Neural progenitor cell (in vitro differentiated cells): ENCODE data around the gene BDH1. TPM values are rescaled to one million over a fixed set of nuclear protein-coding genes. Genes with fewer than 3 reads are reported as not detected.

ENCODE experiments used
- DNase-seq: peaks from one replicate; pipeline ENCODE4 v3.0.0-alpha.2; 2016; ENCODE audit warnings: low spot score
- H2AFZ ChIP-seq: fragments of 200-600 bp; sonication (generic); replicated peaks from 2 replicates; pipeline ENCODE4 v1.6.1; 2016; ENCODE audit warnings: antibody characterized with exemption
- H3F3A ChIP-seq: fragments of 200-600 bp; sonication (generic); 2 replicates; pipeline ENCODE4 v1.6.1; 2016; ENCODE audit warnings: antibody characterized with exemption, low read depth
- H3K27ac ChIP-seq: fragments of 200-600 bp; sonication (generic); 2 replicates; pipeline ENCODE4 v1.5.1; 2016; ENCODE audit warnings: mild to moderate bottlenecking
- H3K27me3 ChIP-seq: fragments of 200-600 bp; sonication (generic); 2 replicates; pipeline ENCODE4 v1.6.1; 2016; ENCODE audit warnings: mild to moderate bottlenecking, moderate library complexity
- H3K36me3 ChIP-seq: fragments of 200-600 bp; sonication (generic); 2 replicates; pipeline ENCODE4 v1.5.1; 2016
- H3K4me1 ChIP-seq: fragments of 200-600 bp; sonication (generic); 2 replicates; pipeline ENCODE4 v1.6.1; 2016; ENCODE audit warnings: mixed run types
- H3K4me2 ChIP-seq: fragments of 200-600 bp; sonication (generic); 2 replicates; pipeline ENCODE4 v1.6.1; 2016
- H3K4me3 ChIP-seq: fragments of 200-600 bp; sonication (generic); 2 replicates; pipeline ENCODE4 v1.5.1; 2016
- H3K79me2 ChIP-seq: fragments of 200-600 bp; sonication (generic); 2 replicates; pipeline ENCODE4 v1.6.1; 2016; ENCODE audit warnings: low read depth
- H3K9ac ChIP-seq: fragments of 200-600 bp; sonication (generic); 2 replicates; pipeline ENCODE4 v1.6.1; 2016
- H3K9me3 ChIP-seq: fragments of 200-600 bp; sonication (generic); 2 replicates; pipeline ENCODE4 v1.5.1; 2016; ENCODE audit warnings: low read depth
- H4K20me1 ChIP-seq: fragments of 200-600 bp; sonication (generic); 2 replicates; pipeline ENCODE4 v1.6.1; 2016; ENCODE audit warnings: low read depth
- H3K27ac Mint-ChIP-seq: 3 replicates; pipeline ENCODE4 v1.8.0; 2021; ENCODE audit warnings: mixed read lengths
- H3K27me3 Mint-ChIP-seq: 2 replicates; pipeline ENCODE4 v1.8.0; 2022; ENCODE audit warnings: low read depth, mild to moderate bottlenecking, inconsistent platforms, moderate library complexity, mixed read lengths; ENCODE audit not compliant: insufficient read depth
- H3K36me3 Mint-ChIP-seq: 3 replicates; pipeline ENCODE4 v1.8.0; 2021; ENCODE audit warnings: mixed read lengths
- H3K4me1 Mint-ChIP-seq: 3 replicates; pipeline ENCODE4 v1.8.0; 2021; ENCODE audit warnings: mixed read lengths
- H3K4me3 Mint-ChIP-seq: 3 replicates; pipeline ENCODE4 v1.8.0; 2021; ENCODE audit warnings: mild to moderate bottlenecking, moderate library complexity, mixed read lengths
- H3K9me3 Mint-ChIP-seq: 3 replicates; pipeline ENCODE4 v1.8.0; 2020; ENCODE audit warnings: mixed read lengths
- EZH2 ChIP-seq: fragments of 200-600 bp; sonication (generic); IDR thresholded peaks from 2 replicates; pipeline ENCODE4 v1.6.1; 2017; ENCODE audit warnings: antibody characterized with exemption, mild to moderate bottlenecking, moderate library complexity
- EZH2phosphoT487 ChIP-seq: fragments of 200-600 bp; sonication (generic); IDR thresholded peaks from 2 replicates; pipeline ENCODE4 v1.6.1; 2017; ENCODE audit warnings: antibody characterized with exemption
- total RNA-seq: library from RNA; depleted of rRNA; stranded (reverse); fragments of >200 nt; gene quantifications from 2 replicates; pipeline ENCODE4 v1.2.3, GENCODE V29; 2015; ENCODE audit warnings: low replicate concordance
- TF ChIP-seq, protein P1 (sequence below): fragments of 200-600 bp; sonication (generic); IDR thresholded peaks from 2 replicates; pipeline ENCODE4 v1.5.1; 2017; ENCODE audit warnings: antibody characterized with exemption, mild to moderate bottlenecking

The BDH1 gene
- total RNA-seq, 1 donor from 2014 or later: 19.4 TPM

- Histone ChIP-seq H3K27ac (no peak overlapping the region), H3K36me3 (no peaks in the 10 kb centered on the region), H4K20me1 (no peaks in the 10 kb centered on the region), H3K9me3 (no peaks in the 10 kb centered on the region), H3K9ac (no peak overlapping the region), H3K4me1 (peaks cover 9% of the 10 kb centered on the region), H3K4me3 (no peak overlapping the region), H3K27me3 (no peaks in the 10 kb centered on the region), H3K79me2 (no peaks in the 10 kb centered on the region), H3F3A (no peaks in the 10 kb centered on the region), H2AFZ (no peak overlapping the region), H3K4me2 (no peak overlapping the region)
- H3K4me1 Mint-ChIP-seq: peaks cover 28% of the 10 kb centered on the region
- no peaks in the 10 kb centered on the region for H3K36me3 Mint-ChIP-seq
- no peak overlapping the region for H3K27ac Mint-ChIP-seq
- TF ChIP-seq EZH2phosphoT487: no peak
- TF ChIP-seq EZH2: no peak
- TF ChIP-seq, protein P1, sequence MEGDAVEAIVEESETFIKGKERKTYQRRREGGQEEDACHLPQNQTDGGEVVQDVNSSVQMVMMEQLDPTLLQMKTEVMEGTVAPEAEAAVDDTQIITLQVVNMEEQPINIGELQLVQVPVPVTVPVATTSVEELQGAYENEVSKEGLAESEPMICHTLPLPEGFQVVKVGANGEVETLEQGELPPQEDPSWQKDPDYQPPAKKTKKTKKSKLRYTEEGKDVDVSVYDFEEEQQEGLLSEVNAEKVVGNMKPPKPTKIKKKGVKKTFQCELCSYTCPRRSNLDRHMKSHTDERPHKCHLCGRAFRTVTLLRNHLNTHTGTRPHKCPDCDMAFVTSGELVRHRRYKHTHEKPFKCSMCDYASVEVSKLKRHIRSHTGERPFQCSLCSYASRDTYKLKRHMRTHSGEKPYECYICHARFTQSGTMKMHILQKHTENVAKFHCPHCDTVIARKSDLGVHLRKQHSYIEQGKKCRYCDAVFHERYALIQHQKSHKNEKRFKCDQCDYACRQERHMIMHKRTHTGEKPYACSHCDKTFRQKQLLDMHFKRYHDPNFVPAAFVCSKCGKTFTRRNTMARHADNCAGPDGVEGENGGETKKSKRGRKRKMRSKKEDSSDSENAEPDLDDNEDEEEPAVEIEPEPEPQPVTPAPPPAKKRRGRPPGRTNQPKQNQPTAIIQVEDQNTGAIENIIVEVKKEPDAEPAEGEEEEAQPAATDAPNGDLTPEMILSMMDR: no peak
- no peak overlapping the region for H3K4me3 Mint-ChIP-seq
- no peaks in the 10 kb centered on the region for H3K9me3 Mint-ChIP-seq
- H3K27me3 Mint-ChIP-seq: peaks cover 19% of the 10 kb centered on the region
- DNase-seq: no peak
Observed at GRCh38 chr3:197503652-197504051, 52.1 kb downstream of the BDH1 start.

GRCh38 chr3:197501879-197502620 is 53.7 kb downstream of the BDH1 start:
- Mint-ChIP-seq H3K4me3 (no peak overlapping the region), H3K36me3 (no peaks in the 10 kb centered on the region)

GRCh38 chr3:197501496-197501878 is 54.3 kb downstream of the BDH1 start:
- H3K27ac Mint-ChIP-seq: no peak overlapping the region
- no peaks in the 10 kb centered on the region for H3K36me3 Mint-ChIP-seq
- DNase-seq: no peak
- Histone ChIP-seq H2AFZ (peak overlapping the region; percentile 47), H3K36me3 (no peaks in the 10 kb centered on the region), H3F3A (no peaks in the 10 kb centered on the region), H3K9ac (no peak overlapping the region), H3K9me3 (no peaks in the 10 kb centered on the region), H4K20me1 (no peaks in the 10 kb centered on the region), H3K4me2 (no peak overlapping the region), H3K27ac (no peak overlapping the region), H3K4me3 (no peak overlapping the region), H3K79me2 (no peaks in the 10 kb centered on the region), H3K27me3 (no peaks in the 10 kb centered on the region), H3K4me1 (peaks cover 9% of the 10 kb centered on the region)
- H3K4me1 Mint-ChIP-seq: peaks cover 25% of the 10 kb centered on the region
- peaks cover 5% of the 10 kb centered on the region for H3K9me3 Mint-ChIP-seq
- H3K27me3 Mint-ChIP-seq: peaks cover 16% of the 10 kb centered on the region
- no peak overlapping the region for H3K4me3 Mint-ChIP-seq
- no peak for TF ChIP-seq EZH2
- TF ChIP-seq, protein P1: no peak
- TF ChIP-seq EZH2phosphoT487: no peak

More at GRCh38 chr3:197501879-197502620, 53.7 kb downstream of the BDH1 start:
- Histone ChIP-seq H3F3A (no peaks in the 10 kb centered on the region), H3K27ac (no peak overlapping the region), H3K27me3 (no peaks in the 10 kb centered on the region), H3K9ac (no peak overlapping the region), H3K4me1 (peaks cover 9% of the 10 kb centered on the region), H3K4me2 (no peak overlapping the region), H3K4me3 (no peak overlapping the region), H3K36me3 (no peaks in the 10 kb centered on the region), H4K20me1 (no peaks in the 10 kb centered on the region), H3K79me2 (no peaks in the 10 kb centered on the region), H3K9me3 (no peaks in the 10 kb centered on the region), H2AFZ (peak overlapping the region; percentile 47)
- Mint-ChIP-seq H3K4me1 (peaks cover 25% of the 10 kb centered on the region), H3K9me3 (peaks cover 5% of the 10 kb centered on the region), H3K27me3 (peaks cover 16% of the 10 kb centered on the region), H3K27ac (peak overlapping the region; percentile 66)
- DNase-seq: peak; percentile 83
- no peak for TF ChIP-seq EZH2phosphoT487
- TF ChIP-seq, protein P1: peak; percentile 76
